Measurements from ENCODE around the gene CCR2.

- TF ChIP-seq CTCF (IDR thresholded peaks at IDR 0.05) = no peak
- TF ChIP-seq POLR2A (IDR thresholded peaks at IDR 0.05) = no peak
- no peak for TF ChIP-seq EP300 (IDR thresholded peaks at IDR 0.05)
These were observed 42.0 kb downstream of the CCR2 start for GRCh38 chr3:46395766-46396530.
